GM19240 (cell line): Measurements from ENCODE around the gene ZNF75A.

Experiments used
- DNase-seq: peaks from one replicate; pipeline ENCODE4 v3.0.0; 2011; ENCODE audit warnings: low spot score; ENCODE audit not compliant: insufficient read length

Gene ZNF75A

DNA sequence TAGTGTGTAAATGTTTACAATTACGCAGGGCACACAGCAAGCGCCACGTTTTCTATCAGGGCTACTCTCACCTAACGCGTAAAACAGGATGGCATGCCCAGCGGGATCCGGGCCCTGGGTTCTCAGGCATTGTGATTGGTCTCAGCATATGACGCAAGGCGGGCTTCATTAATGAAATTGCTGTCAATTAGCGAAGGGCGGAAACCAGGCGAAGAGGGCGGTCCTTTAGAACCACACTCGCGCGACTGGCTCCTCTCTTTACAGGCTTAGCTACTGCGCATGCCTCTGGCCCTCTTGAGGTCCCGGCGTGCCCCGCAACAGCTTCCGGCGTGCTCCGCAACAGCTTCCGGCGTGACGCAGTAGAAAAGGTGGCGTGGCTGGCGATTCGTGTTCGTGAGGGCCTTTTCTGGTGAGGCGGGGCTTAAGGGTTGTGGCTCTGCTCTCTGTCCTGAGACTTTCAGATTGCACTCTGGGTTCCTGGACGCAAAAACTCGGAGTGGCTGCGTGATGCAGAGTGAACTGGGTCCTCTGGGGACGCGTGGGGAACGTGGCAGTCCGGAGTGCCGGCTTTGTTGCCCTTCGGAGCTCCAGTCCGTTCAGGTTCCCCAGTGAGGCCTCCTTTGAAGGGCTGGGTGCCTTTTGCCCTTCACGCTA lies 59.6 kb downstream of the ZNF75A start:
- peak; percentile 65 for DNase-seq
